H1 (cell line): ENCODE measurements around the gene OR52W1. TPM values are rescaled to one million over a fixed set of nuclear protein-coding genes. Genes with fewer than 3 reads are reported as not detected.

ENCODE experiments used
- CTCF ChIA-PET: fragments of 300-600 bp; sonication (Branson Sonifier 250); formaldehyde crosslinking; loops from one replicate; lab custom pipeline; 2021; ENCODE audit not compliant: partially characterized antibody; lab: Charles Lee
- POLR2A ChIA-PET: fragments of 300-600 bp; sonication (Branson Sonifier 250); formaldehyde crosslinking; loops from one replicate; lab custom pipeline; 2021; ENCODE audit warnings: inconsistent platforms; ENCODE audit not compliant: partially characterized antibody; lab: Charles Lee
- DNase-seq, 2 experiments: peaks; one replicate each; pipeline versions ENCODE4 v3.0.0 to v3.0.0-alpha.2; 2010 to 2022; ENCODE audit warnings: low spot score in 2 of 2, low read depth in 1 of 2, mixed read lengths in 1 of 2
- FAIRE-seq: peaks from 2 replicates; lab custom pipeline; 2011; peaks lifted over from hg19 to GRCh38; lab: Jason Lieb, UNC
- H2AFZ ChIP-seq: 2 replicates; pipeline ENCODE4 v1.8.1; 2012; ENCODE audit warnings: low read length, inconsistent platforms
- H2AK5ac ChIP-seq: 2 replicates; pipeline ENCODE4 v1.6.1; 2013; ENCODE audit warnings: low read depth, low read length
- H2BK120ac ChIP-seq: replicated peaks from 2 replicates; pipeline ENCODE3; 2013; ENCODE audit warnings: low read depth, low read length, inconsistent platforms
- H2BK12ac ChIP-seq: 2 replicates; pipeline ENCODE4 v1.6.1; 2013; ENCODE audit warnings: low read depth, low read length
- H2BK15ac ChIP-seq: 2 replicates; pipeline ENCODE4 v1.6.1; 2013; ENCODE audit warnings: low read length
- H2BK20ac ChIP-seq: 2 replicates; pipeline ENCODE4 v1.6.1; 2013; ENCODE audit warnings: low read length
- H2BK5ac ChIP-seq: 2 replicates; pipeline ENCODE4 v1.6.1; 2013; ENCODE audit warnings: low read depth, low read length
- H3K14ac ChIP-seq: 2 replicates; pipeline ENCODE4 v1.6.1; 2013; ENCODE audit warnings: inconsistent platforms; ENCODE audit not compliant: insufficient read length
- H3K18ac ChIP-seq: 2 replicates; pipeline ENCODE4 v1.6.1; 2013; ENCODE audit warnings: low read length; ENCODE audit errors: extremely low read depth
- H3K23ac ChIP-seq: 2 replicates; pipeline ENCODE4 v1.6.1; 2013; ENCODE audit warnings: inconsistent platforms; ENCODE audit not compliant: insufficient read length
- H3K23me2 ChIP-seq: 2 replicates; pipeline ENCODE4 v1.6.1; 2013; ENCODE audit warnings: low read depth, low read length
- H3K27ac ChIP-seq: 2 replicates; pipeline ENCODE4 v1.6.1; 2011; ENCODE audit warnings: low read depth, low read length, inconsistent platforms
- H3K27me3 ChIP-seq, 4 experiments: replicated peaks in 1 of 4; 1 replicate in 1 of 4; 2 replicates in 3 of 4; pipeline versions ENCODE4 v1.6.1 to v1.8.1; 2011 to 2013; ENCODE audit warnings: low read length in 3 of 4, mild to moderate bottlenecking in 3 of 4, inconsistent platforms in 2 of 4, mixed read lengths in 2 of 4, moderate library complexity in 1 of 4; ENCODE audit not compliant: control insufficient read depth in 3 of 4, insufficient read depth in 3 of 4; ENCODE audit errors: extremely low read depth in 1 of 4
- H3K36me3 ChIP-seq, 4 experiments: 2 replicates each; pipeline versions ENCODE4 v1.6.1 to v1.8.1; 2011 to 2013; ENCODE audit warnings: mild to moderate bottlenecking in 4 of 4, low read length in 3 of 4, moderate library complexity in 2 of 4, control low read depth in 1 of 4, inconsistent platforms in 1 of 4; ENCODE audit not compliant: insufficient read depth in 4 of 4, control insufficient read depth in 2 of 4
- H3K4ac ChIP-seq: replicated peaks from 2 replicates; pipeline ENCODE3; 2013; ENCODE audit warnings: low read length, low read depth, mixed read lengths, inconsistent platforms; ENCODE audit not compliant: insufficient read length
- H3K4me1 ChIP-seq, 4 experiments: replicated peaks in 1 of 4; 1 replicate in 1 of 4; 2 replicates in 3 of 4; pipeline versions ENCODE4 v1.6.1 to v1.8.1; 2011 to 2013; ENCODE audit warnings: low read length in 3 of 4, inconsistent platforms in 2 of 4, mixed read lengths in 1 of 4; ENCODE audit not compliant: insufficient read depth in 4 of 4, control insufficient read depth in 3 of 4
- H3K4me2 ChIP-seq, 2 experiments: 2 replicates each; pipeline versions ENCODE4 v1.6.1 to v1.8.1; 2011 to 2013; ENCODE audit warnings: low read depth in 2 of 2, low read length in 2 of 2, control low read depth in 1 of 2, inconsistent platforms in 1 of 2, mild to moderate bottlenecking in 1 of 2; ENCODE audit not compliant: insufficient read depth in 1 of 2
- H3K4me3 ChIP-seq, 4 experiments: fragments of 200-600, 300-600 bp in 1 of 4; sonication (generic), shearing (Covaris generic), sonication (Bioruptor Twin) in 1 of 4; 2 replicates each; pipeline versions ENCODE4 v1.5.1 to v1.8.1; 2011 to 2016; ENCODE audit warnings: low read length in 4 of 4, low read depth in 3 of 4, control low read depth in 2 of 4, inconsistent platforms in 2 of 4, mild to moderate bottlenecking in 2 of 4, mixed read lengths in 1 of 4, moderate library complexity in 1 of 4; ENCODE audit not compliant: insufficient read depth in 2 of 4; ENCODE audit errors: extremely low read depth in 1 of 4
- H3K56ac ChIP-seq: replicated peaks from 2 replicates; pipeline ENCODE3; 2013; ENCODE audit warnings: low read depth, mild to moderate bottlenecking, mixed read lengths, low read length, inconsistent platforms; ENCODE audit not compliant: insufficient read length
- H3K79me1 ChIP-seq: 2 replicates; pipeline ENCODE4 v1.6.1; 2013; ENCODE audit warnings: low read depth, low read length, control low read depth
- H3K79me2 ChIP-seq, 2 experiments: 2 replicates each; pipeline versions ENCODE4 v1.6.1 to v1.8.1; 2012 to 2013; ENCODE audit warnings: low read length in 2 of 2, mild to moderate bottlenecking in 2 of 2, inconsistent platforms in 1 of 2; ENCODE audit not compliant: insufficient read depth in 2 of 2, control insufficient read depth in 1 of 2
- H3K9ac ChIP-seq, 4 experiments: replicated peaks in 1 of 4; 1 replicate in 1 of 4; 2 replicates in 3 of 4; pipeline versions ENCODE4 v1.6.1 to v1.8.1; 2011 to 2013; ENCODE audit warnings: low read depth in 3 of 4, low read length in 3 of 4, control low read depth in 2 of 4, mild to moderate bottlenecking in 2 of 4, moderate library complexity in 2 of 4, inconsistent platforms in 1 of 4; ENCODE audit errors: extremely low read depth in 1 of 4
- H3K9me3 ChIP-seq, 2 experiments: 2 replicates each; pipeline versions ENCODE4 v1.6.1 to v1.8.1; 2012 to 2013; ENCODE audit warnings: mild to moderate bottlenecking in 2 of 2, moderate library complexity in 2 of 2, control low read depth in 1 of 2, inconsistent platforms in 1 of 2, low read depth in 1 of 2, low read length in 1 of 2, mixed read lengths in 1 of 2; ENCODE audit not compliant: insufficient read depth in 2 of 2
- H4K20me1 ChIP-seq, 2 experiments: replicated peaks in 1 of 2; 2 replicates each; pipeline versions ENCODE3 to v1.8.1; 2011 to 2013; ENCODE audit warnings: inconsistent platforms in 2 of 2, low read length in 2 of 2, mild to moderate bottlenecking in 1 of 2; ENCODE audit not compliant: insufficient read depth in 2 of 2, control insufficient read depth in 1 of 2
- H4K5ac ChIP-seq: 2 replicates; pipeline ENCODE4 v1.6.1; 2013; ENCODE audit warnings: low read length, low read depth, mixed read lengths, inconsistent platforms; ENCODE audit not compliant: insufficient read length
- H4K8ac ChIP-seq: 2 replicates; pipeline ENCODE4 v1.8.0; 2013; ENCODE audit warnings: mild to moderate bottlenecking, moderate library complexity, low read length, inconsistent platforms; ENCODE audit not compliant: insufficient read depth; ENCODE audit errors: extremely low read depth
- H4K91ac ChIP-seq: replicated peaks from 2 replicates; pipeline ENCODE3; 2013; ENCODE audit warnings: low read length, mixed read lengths, inconsistent platforms; ENCODE audit not compliant: insufficient read length
- E2F6 ChIP-seq: IDR thresholded peaks from 2 replicates; pipeline ENCODE4 v1.6.1; 2012; ENCODE audit warnings: inconsistent platforms
- FOSL1 ChIP-seq: IDR thresholded peaks from 2 replicates; pipeline ENCODE4 v1.6.1; 2011; ENCODE audit warnings: mild to moderate bottlenecking, low read depth, low read length, moderate library complexity; ENCODE audit not compliant: insufficient read depth
- MAFK ChIP-seq: IDR thresholded peaks from 2 replicates; pipeline ENCODE4 v1.6.1; 2012; ENCODE audit warnings: low read depth, mild to moderate bottlenecking, improper control_type of control experiment, low read length
- RXRA ChIP-seq: IDR thresholded peaks from 2 replicates; pipeline ENCODE4 v1.6.1; 2011; ENCODE audit warnings: low read depth, mild to moderate bottlenecking, low read length, moderate library complexity; ENCODE audit not compliant: insufficient read depth
- YY1 ChIP-seq: IDR thresholded peaks from 2 replicates; pipeline ENCODE4 v1.6.1; 2011; ENCODE audit warnings: low read depth, mild to moderate bottlenecking, low read length
- WGBS, 2 experiments: shearing (Covaris generic) in 1 of 2; methylation state at CpG; one replicate each; pipeline versions ENCODE4 v1.1.6 to v1.1.7; 2013 to 2015; ENCODE audit warnings: low lambda C conversion rate in 2 of 2, mixed read lengths in 2 of 2, inconsistent platforms in 1 of 2, low coverage in 1 of 2, missing lambda C conversion rate in 1 of 2; ENCODE audit not compliant: insufficient replicate concordance in 2 of 2, insufficient coverage in 1 of 2, insufficient read length in 1 of 2; ENCODE audit errors: extremely low coverage in 1 of 2, missing lambda C conversion rate in 1 of 2; 5-methylcytosine and 5-hydroxymethylcytosine counted together
- polyA plus RNA-seq, 7 experiments: library from polyadenylated mRNA; depleted of rRNA in 3 of 7; stranded (reverse) in 5 of 7; unstranded in 2 of 7; fragments of >200 nt in 5 of 7; fragments of 200-250 nt in 2 of 7; gene quantifications; 1 replicate in 5 of 7; 2 replicates in 1 of 7; 4 replicates in 1 of 7; pipeline versions ENCODE4 v1.2.1 to v1.2.3, GENCODE V29; 2011 to 2013; ENCODE audit warnings: missing spikeins in 2 of 7, mixed read lengths in 2 of 7
- total RNA-seq: library from RNA; stranded (reverse); fragmentation: NEBNext Ultra II Directional; extraction: Animal tissue kit (Norgen Biotek cat#: 25700); gene quantifications from 2 replicates; pipeline ENCODE4 v1.2.1, GENCODE V29; 2021

OR52W1 gene
- total and polyA plus RNA-seq, 2 of the 8 experiments (the other 6 are each of a cell fraction or from before 2014, with no cell fraction given) = not detected

GRCh38 chr11:6219359-6219758 lies 20.3 kb downstream of the OR52W1 start:
- Histone ChIP-seq H4K20me1 (peaks cover 2 to 6% of the 10 kb centered on the region in 2 experiments), H3K9me3 (no peaks in the 10 kb centered on the region), H2BK5ac (no peak overlapping the region), H3K9ac (no peak overlapping the region), H3K56ac (no peak overlapping the region), H3K23ac (no peak overlapping the region), H2BK120ac (no peak overlapping the region), H3K79me2 (no peaks in the 10 kb centered on the region), H3K4me3 (no peak overlapping the region), H4K91ac (no peak overlapping the region), H3K23me2 (no peaks in the 10 kb centered on the region; the same call in 1 of the 2 replicates), H2BK12ac (no peak overlapping the region), H4K8ac (no peak overlapping the region), H4K5ac (no peak overlapping the region), H3K4me1 (no peaks in the 10 kb centered on the region), H2AFZ (no peak overlapping the region), H3K4ac (no peak overlapping the region), H3K18ac (no peak overlapping the region), H3K27me3 (no peaks in the 10 kb centered on the region), H3K4me2 (no peak overlapping the region), H2BK15ac (no peak overlapping the region), H3K27ac (no peak overlapping the region), H2AK5ac (no peak overlapping the region), H2BK20ac (no peak overlapping the region), H3K36me3 (peaks cover 2 to 28% (median 22%) of the 10 kb centered on the region in 4 experiments; a peak in 6 of 8 replicates), H3K79me1 (no peaks in the 10 kb centered on the region), H3K14ac (no peak overlapping the region)
- FAIRE-seq (no peak), DNase-seq (no peak)
- 87% methylated on average over 2 of the region's 2 CpGs; no CpG with 5 or more reads in 1 of the 2 experiments for WGBS, 2 experiments
- POLR2A ChIA-PET = no interaction called here
- CTCF ChIA-PET = interaction anchor here (0.5 to 1.3 kb wide), 3 partner anchors 9 to 97 kb away, joined by 3 to 5 read pairs (median 4); no protein-coding TSS in a partner anchor
- TF ChIP-seq RXRA (no peak), MAFK (no peak), YY1 (no peak), FOSL1 (no peak), E2F6 (no peak)
